CD8-positive, alpha-beta memory T cell (primary cell): ENCODE results near the gene CACNA1C. TPM values are rescaled to one million over a fixed set of nuclear protein-coding genes. Genes with fewer than 3 reads are reported as not detected.

Experiments used
- CTCF ChIA-PET: fragments of 350-600 bp; sonication (Branson Sonifier 250); formaldehyde crosslinking; loops from one replicate; lab custom pipeline; 2021; ENCODE audit warnings: antibody characterized with exemption; lab: Charles Lee
- POLR2A ChIA-PET: fragments of 350-600 bp; sonication (Branson Sonifier 250); formaldehyde crosslinking; loops from one replicate; lab custom pipeline; 2021; ENCODE audit warnings: antibody characterized with exemption; lab: Charles Lee
- DNase-seq, 5 donors: peaks; one replicate each; pipeline versions ENCODE4 v3.0.0 to v3.0.0-alpha.2; 2020 to 2022; ENCODE audit warnings: mixed read lengths in 1 of 5
- H3K27ac ChIP-seq: one replicate; pipeline ENCODE4 v1.7.0; 2013; ENCODE audit warnings: low read depth, mild to moderate bottlenecking, low read length, moderate library complexity
- H3K27me3 ChIP-seq: 2 replicates; pipeline ENCODE4 v1.7.0; 2013; ENCODE audit warnings: low read length, mild to moderate bottlenecking; ENCODE audit not compliant: insufficient read depth, poor library complexity, severe bottlenecking
- H3K36me3 ChIP-seq: 2 replicates; pipeline ENCODE4 v1.7.0; 2013; ENCODE audit warnings: mild to moderate bottlenecking, low read length, moderate library complexity; ENCODE audit not compliant: insufficient read depth
- H3K4me1 ChIP-seq: 2 replicates; pipeline ENCODE4 v1.7.0; 2013; ENCODE audit warnings: mild to moderate bottlenecking, low read length, moderate library complexity; ENCODE audit not compliant: insufficient read depth
- H3K4me3 ChIP-seq: 2 replicates; pipeline ENCODE4 v1.7.0; 2013; ENCODE audit warnings: mild to moderate bottlenecking, low read length
- H3K9me3 ChIP-seq: 2 replicates; pipeline ENCODE4 v1.7.0; 2013; ENCODE audit warnings: mild to moderate bottlenecking, low read length
- H3K27ac Mint-ChIP-seq, 8 donors: one replicate each; pipeline ENCODE4 v1.8.0; 2020 to 2021; ENCODE audit warnings: mixed read lengths in 8 of 8, mild to moderate bottlenecking in 6 of 8, inconsistent platforms in 3 of 8, moderate library complexity in 3 of 8
- H3K27me3 Mint-ChIP-seq, 2 donors: one replicate each; pipeline ENCODE4 v1.8.0; 2020 to 2021; ENCODE audit warnings: mixed read lengths in 2 of 2, mild to moderate bottlenecking in 1 of 2, moderate library complexity in 1 of 2
- H3K36me3 Mint-ChIP-seq, 3 donors: one replicate each; pipeline ENCODE4 v1.8.0; 2020 to 2021; ENCODE audit warnings: mixed read lengths in 3 of 3, inconsistent platforms in 1 of 3, mild to moderate bottlenecking in 1 of 3
- H3K4me1 Mint-ChIP-seq, 3 donors: one replicate each; pipeline ENCODE4 v1.8.0; 2020 to 2021; ENCODE audit warnings: mixed read lengths in 3 of 3, inconsistent platforms in 1 of 3, mild to moderate bottlenecking in 1 of 3
- H3K4me3 Mint-ChIP-seq, 7 donors: one replicate each; pipeline ENCODE4 v1.8.0; 2020 to 2021; ENCODE audit warnings: mixed read lengths in 7 of 7, mild to moderate bottlenecking in 6 of 7, moderate library complexity in 4 of 7, inconsistent platforms in 2 of 7
- H3K9me3 Mint-ChIP-seq, 5 donors: one replicate each; pipeline ENCODE4 v1.8.0; 2020 to 2022; ENCODE audit warnings: mixed read lengths in 5 of 5, mild to moderate bottlenecking in 3 of 5, moderate library complexity in 2 of 5, inconsistent platforms in 1 of 5
- polyA plus RNA-seq: library from polyadenylated mRNA; unstranded; fragments of 300-500 nt; fragmentation: Illumina TruSeq; gene quantifications from one replicate; pipeline ENCODE4 v1.2.3, GENCODE V29; 2021
- total RNA-seq, 2 experiments: library from RNA; stranded (reverse); gene quantifications; one replicate each; pipeline ENCODE4 v1.2.3, GENCODE V29; 2021

CACNA1C gene
- total and polyA plus RNA-seq, 3 experiments from 2014 or later, result 0.04 to 0.10 (median 0.04) TPM

- DNase-seq, result no peak
- ChIA-PET POLR2A (no interaction called here), CTCF (no interaction called here)
- H3K27ac Mint-ChIP-seq, result no peak overlapping the region
- no peak overlapping the region for H3K4me3 Mint-ChIP-seq
- Histone ChIP-seq H3K9me3 (no peaks in the 10 kb centered on the region), H3K36me3 (no peaks in the 10 kb centered on the region), H3K4me1 (no peaks in the 10 kb centered on the region), H3K27ac (no peak overlapping the region), H3K4me3 (no peak overlapping the region), H3K27me3 (peaks cover 4% of the 10 kb centered on the region)
- H3K4me1 Mint-ChIP-seq, result no peaks in the 10 kb centered on the region
- peaks cover 0 to 5% (median 2%) of the 10 kb centered on the region in 5 donors for H3K9me3 Mint-ChIP-seq
- peaks cover 16 to 69% of the 10 kb centered on the region in 2 donors for H3K27me3 Mint-ChIP-seq
- H3K36me3 Mint-ChIP-seq, result no peaks in the 10 kb centered on the region
Observed at GRCh38 chr12:2286047-2286446, 233.3 kb downstream of the CACNA1C start.

DNA sequence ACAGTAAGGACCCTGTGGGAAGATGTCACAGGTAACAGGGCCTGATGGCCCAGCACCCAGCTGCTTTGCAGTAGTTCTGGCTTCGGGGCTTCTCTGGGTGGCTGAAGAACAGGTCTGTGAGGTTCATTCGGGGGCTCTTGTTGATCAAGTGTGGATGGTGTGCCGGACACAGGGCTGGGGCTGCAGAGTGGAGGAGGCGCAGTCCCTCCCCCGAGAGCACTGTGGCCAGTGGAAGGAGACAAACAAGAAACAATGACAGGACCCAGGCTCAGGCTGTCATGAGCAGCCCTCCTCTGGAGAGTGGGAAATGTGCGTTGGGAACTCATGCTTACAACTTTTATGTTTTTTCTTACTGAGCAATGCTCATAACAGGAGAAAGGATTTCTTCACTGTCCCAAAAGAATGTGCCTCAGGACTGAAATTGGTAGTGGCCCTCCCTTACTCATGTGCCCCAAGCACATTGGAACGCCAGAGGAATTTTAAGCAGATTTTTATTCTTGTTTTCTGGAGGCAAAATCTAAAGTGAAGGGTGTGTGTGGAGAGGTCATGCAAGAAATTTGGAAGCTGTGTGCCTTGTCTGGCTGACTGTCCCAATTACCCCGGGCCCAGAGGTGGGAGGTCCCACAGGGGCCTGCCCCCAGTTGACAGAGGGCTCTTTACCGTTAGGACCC lies 233.8 kb downstream of the CACNA1C start:
- H3K4me3 Mint-ChIP-seq, result no peak overlapping the region
- POLR2A ChIA-PET, result no interaction called here

DNA sequence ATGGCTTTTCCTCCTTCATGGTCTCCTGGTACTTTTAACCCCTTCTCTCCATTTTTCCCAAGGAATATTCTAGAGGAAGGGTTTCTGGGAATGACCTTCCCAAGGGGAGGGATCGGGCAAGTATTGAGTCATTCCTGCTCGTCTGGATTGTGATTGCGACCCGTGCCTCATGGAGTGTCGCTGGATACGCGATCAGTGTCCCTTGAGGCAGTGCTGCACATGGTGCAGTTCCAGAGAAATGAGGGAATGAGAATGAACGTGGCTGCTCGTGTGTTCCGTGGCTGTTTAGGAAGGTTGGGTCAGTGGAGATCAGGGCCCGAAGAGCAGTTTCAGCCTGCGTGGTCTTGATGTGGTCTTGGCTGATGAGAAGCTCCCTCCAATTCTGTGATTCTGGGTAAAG lies 234.4 kb downstream of the CACNA1C start:
- Histone ChIP-seq H3K4me3 (no peak overlapping the region), H3K4me1 (no peaks in the 10 kb centered on the region), H3K27me3 (peaks cover 4% of the 10 kb centered on the region), H3K36me3 (no peaks in the 10 kb centered on the region), H3K27ac (no peak overlapping the region), H3K9me3 (no peaks in the 10 kb centered on the region)
- H3K27me3 Mint-ChIP-seq, result peaks cover 16 to 73% of the 10 kb centered on the region in 2 donors
- no peak for DNase-seq
- POLR2A ChIA-PET, result no interaction called here
- H3K4me3 Mint-ChIP-seq, result no peak overlapping the region
- H3K4me1 Mint-ChIP-seq, result no peaks in the 10 kb centered on the region
- no peaks in the 10 kb centered on the region for H3K36me3 Mint-ChIP-seq
- CTCF ChIA-PET, result no interaction called here
- no peaks in the 10 kb centered on the region for H3K9me3 Mint-ChIP-seq
- no peak overlapping the region for H3K27ac Mint-ChIP-seq

More for the DNA sequence above, 233.8 kb downstream of the CACNA1C start:
- Histone ChIP-seq H3K27me3 (peaks cover 4% of the 10 kb centered on the region), H3K27ac (no peak overlapping the region), H3K4me1 (no peaks in the 10 kb centered on the region), H3K9me3 (no peaks in the 10 kb centered on the region), H3K4me3 (no peak overlapping the region), H3K36me3 (no peaks in the 10 kb centered on the region)
- H3K27me3 Mint-ChIP-seq, result peaks cover 16 to 73% of the 10 kb centered on the region in 2 donors
- DNase-seq, result no peak
- no peak overlapping the region for H3K27ac Mint-ChIP-seq
- H3K4me1 Mint-ChIP-seq, result no peaks in the 10 kb centered on the region
- H3K9me3 Mint-ChIP-seq, result peaks cover 0 to 3% (median 0%) of the 10 kb centered on the region in 5 donors
- CTCF ChIA-PET, result no interaction called here
- H3K36me3 Mint-ChIP-seq, result no peaks in the 10 kb centered on the region

DNA sequence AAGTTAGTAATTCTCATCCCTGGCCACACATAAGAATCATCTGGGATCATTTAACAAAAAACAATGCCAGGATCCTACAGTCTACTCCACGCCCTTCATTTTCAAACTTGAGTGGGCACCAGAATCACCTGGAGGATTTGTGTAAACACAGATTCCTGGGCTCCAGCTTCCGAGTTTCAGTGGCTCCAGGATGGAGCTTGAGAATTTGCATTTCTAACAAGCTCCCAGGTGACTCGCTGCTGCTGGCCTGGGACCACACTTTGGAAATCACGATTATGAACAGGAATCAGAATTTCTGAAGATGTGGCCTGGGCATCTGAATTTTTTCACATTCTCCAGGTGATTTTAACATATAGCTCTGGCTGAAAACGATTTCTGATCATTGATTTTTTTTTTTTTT lies 234.8 kb downstream of the CACNA1C start:
- no peaks in the 10 kb centered on the region for H3K9me3 ChIP-seq
- no peaks in the 10 kb centered on the region for H3K4me1 ChIP-seq
- no peaks in the 10 kb centered on the region for H3K36me3 Mint-ChIP-seq
- DNase-seq, result no peak
- POLR2A ChIA-PET, result no interaction called here
- no peak overlapping the region for H3K4me3 Mint-ChIP-seq
- no peaks in the 10 kb centered on the region for H3K36me3 ChIP-seq
- H3K27me3 ChIP-seq, result peaks cover 4% of the 10 kb centered on the region
- H3K27ac Mint-ChIP-seq, result no peak overlapping the region
- no peak overlapping the region for H3K27ac ChIP-seq
- no peak overlapping the region for H3K4me3 ChIP-seq
- no peaks in the 10 kb centered on the region for H3K9me3 Mint-ChIP-seq
- no peaks in the 10 kb centered on the region for H3K4me1 Mint-ChIP-seq
- CTCF ChIA-PET, result no interaction called here
- peaks cover 16 to 73% of the 10 kb centered on the region in 2 donors for H3K27me3 Mint-ChIP-seq

- Mint-ChIP-seq H3K9me3 (no peaks in the 10 kb centered on the region), H3K4me3 (no peak overlapping the region), H3K27ac (no peak overlapping the region), H3K27me3 (peaks cover 16 to 69% of the 10 kb centered on the region in 2 donors), H3K36me3 (no peaks in the 10 kb centered on the region), H3K4me1 (no peaks in the 10 kb centered on the region)
- H3K4me3 ChIP-seq, result no peak overlapping the region
- no peak overlapping the region for H3K27ac ChIP-seq
- DNase-seq, result no peak
- H3K36me3 ChIP-seq, result no peaks in the 10 kb centered on the region
- H3K4me1 ChIP-seq, result no peaks in the 10 kb centered on the region
- ChIA-PET CTCF (no interaction called here), POLR2A (no interaction called here)
- peaks cover 3% of the 10 kb centered on the region for H3K27me3 ChIP-seq
- no peaks in the 10 kb centered on the region for H3K9me3 ChIP-seq
Observed at GRCh38 chr12:2288001-2288400, 235.2 kb downstream of the CACNA1C start.

GRCh38 chr12:2288471-2288870 lies 235.7 kb downstream of the CACNA1C start:
- Histone ChIP-seq H3K9me3 (no peaks in the 10 kb centered on the region), H3K4me3 (no peak overlapping the region), H3K4me1 (no peaks in the 10 kb centered on the region), H3K36me3 (no peaks in the 10 kb centered on the region), H3K27me3 (no peaks in the 10 kb centered on the region), H3K27ac (no peak overlapping the region)
- H3K4me3 Mint-ChIP-seq, result no peak overlapping the region
- H3K27me3 Mint-ChIP-seq, result peaks cover 16 to 64% of the 10 kb centered on the region in 2 donors
- no peaks in the 10 kb centered on the region for H3K36me3 Mint-ChIP-seq
- no peaks in the 10 kb centered on the region for H3K9me3 Mint-ChIP-seq
- H3K4me1 Mint-ChIP-seq, result no peaks in the 10 kb centered on the region
- ChIA-PET POLR2A (no interaction called here), CTCF (no interaction called here)
- DNase-seq, result no peak
- no peak overlapping the region for H3K27ac Mint-ChIP-seq

DNA sequence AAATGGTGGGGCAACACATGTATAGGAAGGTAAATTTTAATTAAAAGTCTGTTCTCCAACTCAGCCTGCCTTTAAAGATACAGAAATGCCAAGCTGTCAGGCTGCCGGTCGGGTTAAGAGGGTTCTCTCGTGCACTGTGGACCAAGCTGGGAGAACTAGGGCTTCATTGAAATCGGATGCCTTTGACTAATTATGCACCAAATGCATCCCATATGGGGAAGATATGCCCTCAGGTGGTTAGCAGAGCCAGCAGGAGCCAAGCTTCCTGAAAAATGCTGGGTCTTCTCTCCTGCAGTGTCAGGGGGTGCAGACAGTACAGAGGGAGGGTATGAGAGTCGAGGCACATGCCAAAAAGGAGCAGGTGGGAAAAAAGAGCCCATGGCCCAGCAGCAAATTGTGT lies 236.1 kb downstream of the CACNA1C start:
- ChIA-PET POLR2A (no interaction called here), CTCF (no interaction called here)
- Histone ChIP-seq H3K36me3 (no peaks in the 10 kb centered on the region), H3K9me3 (no peaks in the 10 kb centered on the region), H3K4me1 (no peaks in the 10 kb centered on the region), H3K27me3 (no peaks in the 10 kb centered on the region), H3K4me3 (no peak overlapping the region), H3K27ac (no peak overlapping the region)
- no peak for DNase-seq
- H3K36me3 Mint-ChIP-seq, result no peaks in the 10 kb centered on the region
- no peaks in the 10 kb centered on the region for H3K4me1 Mint-ChIP-seq
- H3K27ac Mint-ChIP-seq, result no peak overlapping the region
- no peaks in the 10 kb centered on the region for H3K9me3 Mint-ChIP-seq
- H3K27me3 Mint-ChIP-seq, result peaks cover 16 to 60% of the 10 kb centered on the region in 2 donors
- H3K4me3 Mint-ChIP-seq, result no peak overlapping the region

DNA sequence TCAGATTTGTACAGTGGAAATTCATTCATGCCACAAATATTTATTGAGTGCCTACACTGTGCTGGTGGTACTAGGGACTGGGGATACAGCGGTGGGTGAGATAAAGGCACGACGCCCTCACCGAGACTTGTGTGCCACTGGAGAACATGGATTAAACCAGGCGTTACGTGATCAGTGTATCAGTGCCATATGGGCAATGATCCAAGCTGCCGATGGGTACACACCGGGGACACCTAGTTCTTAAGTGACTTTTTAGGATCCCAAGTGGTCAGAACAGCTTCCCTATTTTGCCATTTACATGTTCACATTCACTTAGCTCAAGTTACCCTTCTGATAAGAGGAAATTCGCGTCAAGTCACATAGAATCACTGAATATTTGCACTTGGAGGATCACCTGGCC lies 236.7 kb downstream of the CACNA1C start:
- ChIA-PET CTCF (interaction anchor here (1.3 to 1.5 kb wide), 3 partner anchors 9 to 499 kb away, joined by 3 to 5 read pairs (median 3); no protein-coding TSS in a partner anchor), POLR2A (no interaction called here)
- no peak for DNase-seq
- H3K9me3 Mint-ChIP-seq, result no peaks in the 10 kb centered on the region
- H3K4me1 Mint-ChIP-seq, result no peaks in the 10 kb centered on the region
- peaks cover 14 to 57% of the 10 kb centered on the region in 2 donors for H3K27me3 Mint-ChIP-seq
- Histone ChIP-seq H3K9me3 (no peaks in the 10 kb centered on the region), H3K27ac (no peak overlapping the region), H3K27me3 (no peaks in the 10 kb centered on the region), H3K36me3 (no peaks in the 10 kb centered on the region), H3K4me3 (no peak overlapping the region), H3K4me1 (no peaks in the 10 kb centered on the region)
- no peak overlapping the region for H3K27ac Mint-ChIP-seq
- no peak overlapping the region for H3K4me3 Mint-ChIP-seq
- no peaks in the 10 kb centered on the region for H3K36me3 Mint-ChIP-seq
